ENCODE measurements around the gene CHST6.

DNA sequence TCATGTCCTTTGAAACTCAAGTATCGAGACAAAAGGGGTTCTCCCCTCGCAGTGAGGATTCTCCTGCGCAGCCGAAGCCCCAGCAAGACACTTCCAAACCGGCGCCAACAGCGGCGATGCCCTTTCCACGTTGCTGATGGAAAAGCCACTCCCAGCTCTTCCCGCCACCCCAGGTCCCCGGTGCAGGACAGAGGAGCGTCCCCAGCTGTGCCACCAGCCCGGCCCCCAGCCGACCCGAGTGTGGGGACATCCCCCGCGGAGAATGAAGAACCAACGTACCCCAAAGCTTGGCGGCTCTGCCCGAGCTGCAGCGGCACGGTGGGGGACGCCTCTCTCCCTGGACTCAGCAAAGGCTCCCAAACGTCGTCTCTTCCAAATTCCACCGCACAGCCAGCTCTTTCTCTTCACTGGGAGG is 573 bp downstream of the CHST6 start:
- TF ChIP-seq, protein P1, sequence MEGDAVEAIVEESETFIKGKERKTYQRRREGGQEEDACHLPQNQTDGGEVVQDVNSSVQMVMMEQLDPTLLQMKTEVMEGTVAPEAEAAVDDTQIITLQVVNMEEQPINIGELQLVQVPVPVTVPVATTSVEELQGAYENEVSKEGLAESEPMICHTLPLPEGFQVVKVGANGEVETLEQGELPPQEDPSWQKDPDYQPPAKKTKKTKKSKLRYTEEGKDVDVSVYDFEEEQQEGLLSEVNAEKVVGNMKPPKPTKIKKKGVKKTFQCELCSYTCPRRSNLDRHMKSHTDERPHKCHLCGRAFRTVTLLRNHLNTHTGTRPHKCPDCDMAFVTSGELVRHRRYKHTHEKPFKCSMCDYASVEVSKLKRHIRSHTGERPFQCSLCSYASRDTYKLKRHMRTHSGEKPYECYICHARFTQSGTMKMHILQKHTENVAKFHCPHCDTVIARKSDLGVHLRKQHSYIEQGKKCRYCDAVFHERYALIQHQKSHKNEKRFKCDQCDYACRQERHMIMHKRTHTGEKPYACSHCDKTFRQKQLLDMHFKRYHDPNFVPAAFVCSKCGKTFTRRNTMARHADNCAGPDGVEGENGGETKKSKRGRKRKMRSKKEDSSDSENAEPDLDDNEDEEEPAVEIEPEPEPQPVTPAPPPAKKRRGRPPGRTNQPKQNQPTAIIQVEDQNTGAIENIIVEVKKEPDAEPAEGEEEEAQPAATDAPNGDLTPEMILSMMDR (IDR thresholded peaks at IDR 0.05): no peak
- TF ChIP-seq POLR2A (IDR thresholded peaks at IDR 0.05): no peak
